ENCODE measurements around the gene LRRK1.
A peak's percentile ranks its signal among the peaks of the same experiment; 100 is the strongest.

The LRRK1 gene

GRCh38 chr15:101045236-101045646, 126.1 kb downstream of the LRRK1 start:
- Histone ChIP-seq H3K9me3 (ENCODE audit: insufficient read depth, low read depth, low read length) (no peaks in the 10 kb centered on the region), H3K4me1 (ENCODE audit: insufficient read depth, low read length) (peaks cover 10% of the 10 kb centered on the region; the same call in 1 of the 2 replicates), H3K27me3 (ENCODE audit: insufficient read depth, low read length) (peaks cover 45% of the 10 kb centered on the region), H3K36me3 (ENCODE audit: insufficient read depth, low read depth, low read length) (no peaks in the 10 kb centered on the region), H3K9ac (ENCODE audit: low read depth, low read length) (no peak overlapping the region), H3K27ac (ENCODE audit: low read length) (no peak overlapping the region), H3K4me3 (ENCODE audit: low read length) (no peak overlapping the region)

GRCh38 chr15:101045835-101046691, 126.9 kb downstream of the LRRK1 start:
- H3K9me3 ChIP-seq (ENCODE audit: insufficient read depth, low read depth, low read length): no peaks in the 10 kb centered on the region
- no peak overlapping the region for H3K4me3 ChIP-seq (ENCODE audit: low read length)
- H3K9ac ChIP-seq (ENCODE audit: low read depth, low read length): no peak overlapping the region
- H3K36me3 ChIP-seq (ENCODE audit: insufficient read depth, low read depth, low read length): no peaks in the 10 kb centered on the region
- H3K27ac ChIP-seq (ENCODE audit: low read length): no peak overlapping the region
- H3K27me3 ChIP-seq (ENCODE audit: insufficient read depth, low read length): peaks cover 45% of the 10 kb centered on the region
- peaks cover 10% of the 10 kb centered on the region; the same call in 1 of the 2 replicates for H3K4me1 ChIP-seq (ENCODE audit: insufficient read depth, low read length)

GRCh38 chr15:101046826-101047225, 127.7 kb downstream of the LRRK1 start:
- Histone ChIP-seq H3K4me3 (ENCODE audit: low read length) (peak overlapping the region; percentile 13; the same call in 1 of the 2 replicates), H3K4me1 (ENCODE audit: insufficient read depth, low read length) (peaks cover 10% of the 10 kb centered on the region; the same call in 1 of the 2 replicates), H3K9ac (ENCODE audit: low read depth, low read length) (no peak overlapping the region), H3K9me3 (ENCODE audit: insufficient read depth, low read depth, low read length) (no peaks in the 10 kb centered on the region), H3K36me3 (ENCODE audit: insufficient read depth, low read depth, low read length) (no peaks in the 10 kb centered on the region), H3K27me3 (ENCODE audit: insufficient read depth, low read length) (peaks cover 45% of the 10 kb centered on the region), H3K27ac (ENCODE audit: low read length) (no peak overlapping the region)

DNA sequence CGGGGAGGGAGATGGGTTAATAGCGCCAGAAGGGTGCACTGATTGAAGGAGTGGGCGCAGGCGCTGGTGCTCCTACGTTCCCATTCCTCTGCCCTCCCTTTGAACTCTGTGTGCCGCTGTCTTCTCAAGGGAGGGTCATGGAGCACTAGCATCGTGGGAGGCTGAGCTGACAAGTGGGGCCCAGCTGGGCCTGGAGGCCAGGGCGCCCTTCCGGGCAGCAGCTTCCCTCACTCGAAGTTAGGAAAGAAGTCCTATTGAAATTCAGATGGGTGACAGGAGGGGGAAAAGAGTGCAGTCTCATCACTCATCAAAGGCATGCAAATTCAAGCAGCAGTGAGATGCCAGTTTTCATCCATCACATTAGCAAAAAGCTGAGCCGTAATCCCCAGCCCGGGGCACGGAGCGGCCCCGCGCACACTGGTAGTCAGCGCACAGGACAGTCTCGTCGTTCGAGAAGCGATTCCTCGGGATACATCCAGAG, 128.2 kb downstream of the LRRK1 start:
- no peak overlapping the region for H3K9ac ChIP-seq (ENCODE audit: low read depth, low read length)
- H3K4me3 ChIP-seq (ENCODE audit: low read length): peak overlapping the region; percentile 13; the same call in 1 of the 2 replicates
- peaks cover 10% of the 10 kb centered on the region; the same call in 1 of the 2 replicates for H3K4me1 ChIP-seq (ENCODE audit: insufficient read depth, low read length)
- peaks cover 45% of the 10 kb centered on the region for H3K27me3 ChIP-seq (ENCODE audit: insufficient read depth, low read length)
- no peaks in the 10 kb centered on the region for H3K9me3 ChIP-seq (ENCODE audit: insufficient read depth, low read depth, low read length)
- H3K27ac ChIP-seq (ENCODE audit: low read length): no peak overlapping the region
- H3K36me3 ChIP-seq (ENCODE audit: insufficient read depth, low read depth, low read length): no peaks in the 10 kb centered on the region

DNA sequence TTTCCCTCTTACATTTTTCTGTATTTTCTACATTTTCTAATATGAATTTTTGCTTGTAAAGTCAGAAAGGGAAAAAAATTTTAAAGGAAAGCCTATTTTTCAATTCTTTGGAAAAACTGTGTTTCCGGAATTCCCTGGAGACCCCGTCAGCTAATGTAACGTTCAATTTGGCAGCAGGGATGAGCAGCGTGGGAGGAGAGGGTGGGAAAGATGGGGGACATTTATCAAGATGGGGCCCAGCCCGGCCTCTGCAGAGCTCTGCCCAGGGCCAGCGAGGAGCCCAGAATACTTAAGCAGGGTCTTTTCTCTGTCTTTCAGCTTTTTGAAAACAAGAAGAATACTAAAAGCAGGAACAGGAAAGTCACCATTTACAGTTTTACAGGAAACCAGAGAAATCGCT, 129.0 kb downstream of the LRRK1 start:
- H3K9me3 ChIP-seq (ENCODE audit: insufficient read depth, low read depth, low read length): no peaks in the 10 kb centered on the region
- peaks cover 45% of the 10 kb centered on the region for H3K27me3 ChIP-seq (ENCODE audit: insufficient read depth, low read length)
- peaks cover 10% of the 10 kb centered on the region; the same call in 1 of the 2 replicates for H3K4me1 ChIP-seq (ENCODE audit: insufficient read depth, low read length)
- no peaks in the 10 kb centered on the region for H3K36me3 ChIP-seq (ENCODE audit: insufficient read depth, low read depth, low read length)
- H3K4me3 ChIP-seq (ENCODE audit: low read length): no peak overlapping the region
- H3K27ac ChIP-seq (ENCODE audit: low read length): no peak overlapping the region
- no peak overlapping the region for H3K9ac ChIP-seq (ENCODE audit: low read depth, low read length)

DNA sequence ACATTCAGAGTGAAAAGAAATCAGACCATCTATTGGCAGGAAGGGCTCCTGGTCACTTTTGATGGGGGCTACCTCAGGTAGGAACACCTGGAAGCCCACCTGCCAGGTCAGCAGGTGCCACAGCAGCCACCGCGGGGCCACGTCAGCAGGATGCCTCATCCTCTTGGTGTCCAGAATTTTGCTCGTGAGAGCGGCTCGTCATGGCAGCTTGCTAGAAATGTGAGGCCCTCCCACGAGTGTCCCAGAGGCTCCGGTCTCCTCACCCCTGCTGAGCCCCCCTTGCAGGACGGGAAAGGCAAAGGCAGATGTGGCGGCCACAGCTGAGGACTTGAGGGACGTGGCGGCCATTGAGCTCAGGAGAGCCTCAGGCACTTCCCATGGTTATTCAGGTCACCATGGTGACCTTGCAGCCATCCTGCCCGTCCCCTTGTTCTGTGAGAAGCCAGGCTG, 129.4 kb downstream of the LRRK1 start:
- Histone ChIP-seq H3K9me3 (ENCODE audit: insufficient read depth, low read depth, low read length) (no peaks in the 10 kb centered on the region), H3K9ac (ENCODE audit: low read depth, low read length) (no peak overlapping the region), H3K4me1 (ENCODE audit: insufficient read depth, low read length) (peaks cover 10% of the 10 kb centered on the region; the same call in 1 of the 2 replicates), H3K27me3 (ENCODE audit: insufficient read depth, low read length) (peaks cover 45% of the 10 kb centered on the region), H3K4me3 (ENCODE audit: low read length) (no peak overlapping the region), H3K27ac (ENCODE audit: low read length) (no peak overlapping the region), H3K36me3 (ENCODE audit: insufficient read depth, low read depth, low read length) (no peaks in the 10 kb centered on the region)

DNA sequence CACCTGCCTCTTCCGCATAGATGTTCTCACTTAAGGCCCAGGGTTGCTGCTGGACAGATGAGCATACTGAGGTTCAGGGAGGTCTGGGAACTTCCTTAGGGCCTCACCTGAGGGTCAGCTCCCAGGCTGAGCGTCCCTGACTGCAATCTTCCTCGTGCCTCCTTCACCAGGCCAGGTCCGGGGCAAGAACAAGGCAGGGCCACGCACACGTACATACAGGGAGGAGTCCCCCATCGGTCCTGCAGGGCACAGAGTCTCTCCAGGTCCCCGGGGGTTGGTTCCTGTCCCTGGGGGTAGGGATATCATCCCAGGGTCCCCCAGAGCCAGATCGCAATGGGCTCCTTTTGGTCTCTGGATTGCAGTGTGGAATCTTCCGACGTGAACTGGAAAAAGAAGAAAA, 130.1 kb downstream of the LRRK1 start:
- Histone ChIP-seq H3K9me3 (ENCODE audit: insufficient read depth, low read depth, low read length) (no peaks in the 10 kb centered on the region), H3K36me3 (ENCODE audit: insufficient read depth, low read depth, low read length) (no peaks in the 10 kb centered on the region), H3K9ac (ENCODE audit: low read depth, low read length) (no peak overlapping the region), H3K27ac (ENCODE audit: low read length) (no peak overlapping the region), H3K4me3 (ENCODE audit: low read length) (no peak overlapping the region), H3K27me3 (ENCODE audit: insufficient read depth, low read length) (peaks cover 45% of the 10 kb centered on the region), H3K4me1 (ENCODE audit: insufficient read depth, low read length) (peaks cover 10% of the 10 kb centered on the region; the same call in 1 of the 2 replicates)

- Histone ChIP-seq H3K9me3 (ENCODE audit: insufficient read depth, low read depth, low read length) (no peaks in the 10 kb centered on the region), H3K9ac (ENCODE audit: low read depth, low read length) (no peak overlapping the region), H3K27me3 (ENCODE audit: insufficient read depth, low read length) (peaks cover 39% of the 10 kb centered on the region), H3K36me3 (ENCODE audit: insufficient read depth, low read depth, low read length) (no peaks in the 10 kb centered on the region), H3K27ac (ENCODE audit: low read length) (no peak overlapping the region), H3K4me1 (ENCODE audit: insufficient read depth, low read length) (peaks cover 10% of the 10 kb centered on the region; the same call in 1 of the 2 replicates), H3K4me3 (ENCODE audit: low read length) (no peak overlapping the region)
These were observed 130.9 kb downstream of the LRRK1 start for GRCh38 chr15:101049856-101050622.

GRCh38 chr15:101050623-101051290, 131.6 kb downstream of the LRRK1 start:
- Histone ChIP-seq H3K36me3 (ENCODE audit: insufficient read depth, low read depth, low read length) (no peaks in the 10 kb centered on the region), H3K9me3 (ENCODE audit: insufficient read depth, low read depth, low read length) (no peaks in the 10 kb centered on the region), H3K27ac (ENCODE audit: low read length) (no peak overlapping the region), H3K27me3 (ENCODE audit: insufficient read depth, low read length) (peaks cover 32% of the 10 kb centered on the region), H3K9ac (ENCODE audit: low read depth, low read length) (no peak overlapping the region), H3K4me3 (ENCODE audit: low read length) (no peak overlapping the region), H3K4me1 (ENCODE audit: insufficient read depth, low read length) (peaks cover 10% of the 10 kb centered on the region; the same call in 1 of the 2 replicates)

GRCh38 chr15:101051291-101052030, 132.3 kb downstream of the LRRK1 start:
- peaks cover 10% of the 10 kb centered on the region; the same call in 1 of the 2 replicates for H3K4me1 ChIP-seq (ENCODE audit: insufficient read depth, low read length)
- no peak overlapping the region for H3K9ac ChIP-seq (ENCODE audit: low read depth, low read length)
- no peak overlapping the region for H3K4me3 ChIP-seq (ENCODE audit: low read length)
- H3K36me3 ChIP-seq (ENCODE audit: insufficient read depth, low read depth, low read length): no peaks in the 10 kb centered on the region
- peaks cover 25% of the 10 kb centered on the region for H3K27me3 ChIP-seq (ENCODE audit: insufficient read depth, low read length)
- H3K27ac ChIP-seq (ENCODE audit: low read length): no peak overlapping the region
- no peaks in the 10 kb centered on the region for H3K9me3 ChIP-seq (ENCODE audit: insufficient read depth, low read depth, low read length)
